Measurements from ENCODE around the gene FBXO15. TPM values are rescaled to one million over a fixed set of nuclear protein-coding genes. Genes with fewer than 3 reads are reported as not detected.
A peak's percentile ranks its signal among the peaks of the same experiment; 100 is the strongest.

The FBXO15 gene
- total and polyA plus RNA-seq, 2 of the 8 experiments (the other 6 are each of a cell fraction or from before 2014, with no cell fraction given) = 0.84 to 0.85 TPM

GRCh38 chr18:74123200-74123599 lies 24.4 kb downstream of the FBXO15 start:
- Histone ChIP-seq H3K9ac (replicated peaks in 1 of 4; ENCODE audit: extremely low read depth in 1 of 4, low read depth in 3 of 4, low read length in 3 of 4) (no peak overlapping the region), H4K8ac (ENCODE audit: extremely low read depth, insufficient read depth, low read length) (no peak overlapping the region), H3K79me2 (ENCODE audit: control insufficient read depth in 1 of 2, insufficient read depth in 2 of 2, low read length in 2 of 2) (no peaks in the 10 kb centered on the region; a peak in 1 of 4 replicates), H3K79me1 (ENCODE audit: low read depth, low read length) (no peaks in the 10 kb centered on the region), H2BK120ac (replicated peaks; ENCODE audit: low read depth, low read length) (no peak overlapping the region), H3K23me2 (ENCODE audit: low read depth, low read length) (no peaks in the 10 kb centered on the region), H2BK20ac (ENCODE audit: low read length) (no peak overlapping the region), H3K36me3 (ENCODE audit: control insufficient read depth in 2 of 4, insufficient read depth in 4 of 4, low read length in 3 of 4) (no peaks in the 10 kb centered on the region), H2AFZ (ENCODE audit: low read length) (no peak overlapping the region), H3K4me1 (replicated peaks in 1 of 4; ENCODE audit: control insufficient read depth in 3 of 4, insufficient read depth in 4 of 4, low read length in 3 of 4) (peaks cover 0 to 12% (median 3%) of the 10 kb centered on the region in 4 experiments; a peak in 3 of 7 replicates), H2BK5ac (ENCODE audit: low read depth, low read length) (no peak overlapping the region), H3K23ac (ENCODE audit: insufficient read length) (no peak overlapping the region), H2AK5ac (ENCODE audit: low read depth, low read length) (no peak overlapping the region), H3K14ac (ENCODE audit: insufficient read length) (no peak overlapping the region), H3K56ac (replicated peaks; ENCODE audit: insufficient read length, low read depth, low read length) (no peak overlapping the region), H3K18ac (ENCODE audit: extremely low read depth, low read length) (no peak overlapping the region), H2BK15ac (ENCODE audit: low read length) (no peak overlapping the region), H3K4me3 (ENCODE audit: extremely low read depth in 1 of 4, insufficient read depth in 2 of 4, low read depth in 3 of 4, low read length in 4 of 4) (no peak overlapping the region), H4K91ac (replicated peaks; ENCODE audit: insufficient read length, low read length) (no peak overlapping the region), H3K4ac (replicated peaks; ENCODE audit: insufficient read length, low read depth, low read length) (no peak overlapping the region), H4K5ac (ENCODE audit: insufficient read length, low read depth, low read length) (no peak overlapping the region), H2BK12ac (ENCODE audit: low read depth, low read length) (no peak overlapping the region), H3K9me3 (ENCODE audit: insufficient read depth in 2 of 2, low read depth in 1 of 2, low read length in 1 of 2) (no peaks in the 10 kb centered on the region), H4K20me1 (replicated peaks in 1 of 2; ENCODE audit: control insufficient read depth in 1 of 2, insufficient read depth in 2 of 2, low read length in 2 of 2) (no peaks in the 10 kb centered on the region), H3K27ac (ENCODE audit: low read depth, low read length) (no peak overlapping the region), H3K27me3 (replicated peaks in 1 of 4; ENCODE audit: control insufficient read depth in 3 of 4, extremely low read depth in 1 of 4, insufficient read depth in 3 of 4, low read length in 3 of 4) (peaks cover 0 to 1% (median 0%) of the 10 kb centered on the region in 4 experiments; a peak in 1 of 7 replicates), H3K4me2 (ENCODE audit: insufficient read depth in 1 of 2, low read depth in 2 of 2, low read length in 2 of 2) (no peak overlapping the region)
- DNase-seq (ENCODE audit: low read depth in 1 of 2, low spot score in 2 of 2) = no peak
- TF ChIP-seq EP300 (IDR thresholded peaks at IDR 0.05; ENCODE audit: borderline replicate concordance in 1 of 2, low read depth in 2 of 2, low read length in 2 of 2) = no peak
- TF ChIP-seq CEBPB (IDR thresholded peaks at IDR 0.05; ENCODE audit: low read depth, low read length) = peak; percentile 36; the same call in 1 of the 2 replicates
- no peak for TF ChIP-seq TBP (IDR thresholded peaks at IDR 0.05; ENCODE audit: low read depth, low read length)
- no peak for TF ChIP-seq RNF2 (IDR thresholded peaks at IDR 0.05; ENCODE audit: borderline replicate concordance, low read depth, low read length, missing control alignments, poor library complexity, severe bottlenecking)
- WGBS, 2 experiments (ENCODE audit: extremely low coverage in 1 of 2, insufficient coverage in 1 of 2, insufficient read length in 1 of 2, insufficient replicate concordance in 2 of 2, low coverage in 1 of 2, low lambda C conversion rate in 2 of 2, missing lambda C conversion rate in 1 of 2) = 98% methylated on average over 6 of the region's 6 CpGs; no CpG with 5 or more reads in 1 of the 2 experiments
- ChIA-PET POLR2A (ENCODE audit: partially characterized antibody) (no interaction called here), CTCF (ENCODE audit: partially characterized antibody) (interaction anchor here (0.6 kb wide), 1 partner anchor 1287 kb away, joined by 4 read pairs; no protein-coding TSS in a partner anchor)
- no peak for FAIRE-seq
